ENCODE results near the gene MRLN.

DNA sequence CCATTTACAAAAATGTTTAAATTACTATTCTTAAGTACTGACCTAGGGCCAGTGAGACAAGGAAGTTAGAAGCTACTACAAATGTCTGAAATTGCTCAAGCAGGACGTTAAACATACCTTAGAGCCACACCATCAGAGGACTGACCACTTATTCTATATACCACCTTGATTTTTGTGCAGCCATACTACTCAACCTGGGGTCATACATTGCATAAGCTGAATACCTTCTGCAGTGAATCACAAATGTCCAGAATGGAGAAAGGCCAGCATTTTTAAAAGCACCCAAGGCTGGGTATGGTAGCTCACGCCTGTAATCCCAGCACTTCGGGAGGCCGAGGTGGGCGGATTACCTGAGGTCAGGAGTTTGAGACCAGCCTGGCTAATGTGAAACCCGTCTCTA, 21.2 kb upstream of the MRLN start:
- TF ChIP-seq, protein P1, sequence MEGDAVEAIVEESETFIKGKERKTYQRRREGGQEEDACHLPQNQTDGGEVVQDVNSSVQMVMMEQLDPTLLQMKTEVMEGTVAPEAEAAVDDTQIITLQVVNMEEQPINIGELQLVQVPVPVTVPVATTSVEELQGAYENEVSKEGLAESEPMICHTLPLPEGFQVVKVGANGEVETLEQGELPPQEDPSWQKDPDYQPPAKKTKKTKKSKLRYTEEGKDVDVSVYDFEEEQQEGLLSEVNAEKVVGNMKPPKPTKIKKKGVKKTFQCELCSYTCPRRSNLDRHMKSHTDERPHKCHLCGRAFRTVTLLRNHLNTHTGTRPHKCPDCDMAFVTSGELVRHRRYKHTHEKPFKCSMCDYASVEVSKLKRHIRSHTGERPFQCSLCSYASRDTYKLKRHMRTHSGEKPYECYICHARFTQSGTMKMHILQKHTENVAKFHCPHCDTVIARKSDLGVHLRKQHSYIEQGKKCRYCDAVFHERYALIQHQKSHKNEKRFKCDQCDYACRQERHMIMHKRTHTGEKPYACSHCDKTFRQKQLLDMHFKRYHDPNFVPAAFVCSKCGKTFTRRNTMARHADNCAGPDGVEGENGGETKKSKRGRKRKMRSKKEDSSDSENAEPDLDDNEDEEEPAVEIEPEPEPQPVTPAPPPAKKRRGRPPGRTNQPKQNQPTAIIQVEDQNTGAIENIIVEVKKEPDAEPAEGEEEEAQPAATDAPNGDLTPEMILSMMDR (IDR thresholded peaks at IDR 0.05; ENCODE audit: poor library complexity), result no peak
- TF ChIP-seq EZH2 (IDR thresholded peaks at IDR 0.05; ENCODE audit: borderline replicate concordance), result no peak
- no peak for TF ChIP-seq EZH2phosphoT487 (IDR thresholded peaks at IDR 0.05; ENCODE audit: low read depth, severe bottlenecking, unreplicated experiment)

Measured in hepatocyte (in vitro differentiated cells).